ENCODE data around the gene OR4F6. TPM values are rescaled to one million over a fixed set of nuclear protein-coding genes. Genes with fewer than 3 reads are reported as not detected.

OR4F6 gene
- total RNA-seq, 2 experiments from 2014 or later, result not detected

DNA sequence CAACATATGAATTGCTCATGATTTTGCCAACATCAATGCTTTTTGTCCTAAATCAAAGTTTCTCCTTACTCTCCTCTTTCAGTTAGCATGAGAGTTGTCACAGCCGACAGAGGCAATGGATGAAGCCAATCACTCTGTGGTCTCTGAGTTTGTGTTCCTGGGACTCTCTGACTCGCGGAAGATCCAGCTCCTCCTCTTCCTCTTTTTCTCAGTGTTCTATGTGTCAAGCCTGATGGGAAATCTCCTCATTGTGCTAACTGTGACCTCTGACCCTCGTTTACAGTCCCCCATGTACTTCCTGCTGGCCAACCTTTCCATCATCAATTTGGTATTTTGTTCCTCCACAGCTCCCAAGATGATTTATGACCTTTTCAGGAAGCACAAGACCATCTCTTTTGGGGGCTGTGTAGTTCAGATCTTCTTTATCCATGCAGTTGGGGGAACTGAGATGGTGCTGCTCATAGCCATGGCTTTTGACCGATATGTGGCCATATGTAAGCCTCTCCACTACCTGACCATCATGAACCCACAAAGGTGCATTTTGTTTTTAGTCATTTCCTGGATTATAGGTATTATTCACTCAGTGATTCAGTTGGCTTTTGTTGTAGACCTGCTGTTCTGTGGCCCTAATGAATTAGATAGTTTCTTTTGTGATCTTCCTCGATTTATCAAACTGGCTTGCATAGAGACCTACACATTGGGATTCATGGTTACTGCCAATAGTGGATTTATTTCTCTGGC, 2.5 kb downstream of the OR4F6 start:
- H3K36me3 Mint-ChIP-seq (ENCODE audit: low read depth), result no peaks in the 10 kb centered on the region
- TF ChIP-seq, protein P1, sequence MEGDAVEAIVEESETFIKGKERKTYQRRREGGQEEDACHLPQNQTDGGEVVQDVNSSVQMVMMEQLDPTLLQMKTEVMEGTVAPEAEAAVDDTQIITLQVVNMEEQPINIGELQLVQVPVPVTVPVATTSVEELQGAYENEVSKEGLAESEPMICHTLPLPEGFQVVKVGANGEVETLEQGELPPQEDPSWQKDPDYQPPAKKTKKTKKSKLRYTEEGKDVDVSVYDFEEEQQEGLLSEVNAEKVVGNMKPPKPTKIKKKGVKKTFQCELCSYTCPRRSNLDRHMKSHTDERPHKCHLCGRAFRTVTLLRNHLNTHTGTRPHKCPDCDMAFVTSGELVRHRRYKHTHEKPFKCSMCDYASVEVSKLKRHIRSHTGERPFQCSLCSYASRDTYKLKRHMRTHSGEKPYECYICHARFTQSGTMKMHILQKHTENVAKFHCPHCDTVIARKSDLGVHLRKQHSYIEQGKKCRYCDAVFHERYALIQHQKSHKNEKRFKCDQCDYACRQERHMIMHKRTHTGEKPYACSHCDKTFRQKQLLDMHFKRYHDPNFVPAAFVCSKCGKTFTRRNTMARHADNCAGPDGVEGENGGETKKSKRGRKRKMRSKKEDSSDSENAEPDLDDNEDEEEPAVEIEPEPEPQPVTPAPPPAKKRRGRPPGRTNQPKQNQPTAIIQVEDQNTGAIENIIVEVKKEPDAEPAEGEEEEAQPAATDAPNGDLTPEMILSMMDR (IDR thresholded peaks at IDR 0.05), result no peak
- DNase-seq, result no peak
- ChIA-PET CTCF (no interaction called here), POLR2A (no interaction called here)
- Histone ChIP-seq H3K27ac (ENCODE audit: low read depth in 1 of 2, low read length in 2 of 2) (no peak overlapping the region), H3K36me3 (ENCODE audit: insufficient read depth, low read length) (no peaks in the 10 kb centered on the region), H3K27me3 (ENCODE audit: control insufficient read depth in 1 of 2, insufficient read depth in 2 of 2, low read length in 2 of 2) (peaks cover 4 to 9% of the 10 kb centered on the region in 2 experiments), H3K9me3 (ENCODE audit: control insufficient read depth in 1 of 2, insufficient read depth in 1 of 2, low read length in 2 of 2) (no peaks in the 10 kb centered on the region), H3K4me1 (ENCODE audit: insufficient read depth, low read length) (no peaks in the 10 kb centered on the region), H3K4me3 (ENCODE audit: low read length) (no peak overlapping the region)
- intact Hi-C loops (cut with DNase I, micrococcal nuclease), result no loop called here
- no peak for ATAC-seq (ENCODE audit: poor library complexity)
- H3K4me3 Mint-ChIP-seq, result no peak overlapping the region
- no peaks in the 10 kb centered on the region for H3K4me1 Mint-ChIP-seq (ENCODE audit: low read depth)
- peaks cover 49% of the 10 kb centered on the region for H3K27me3 Mint-ChIP-seq
- no peaks in the 10 kb centered on the region for H3K9me3 Mint-ChIP-seq
- no peak overlapping the region for H3K27ac Mint-ChIP-seq

DNA sequence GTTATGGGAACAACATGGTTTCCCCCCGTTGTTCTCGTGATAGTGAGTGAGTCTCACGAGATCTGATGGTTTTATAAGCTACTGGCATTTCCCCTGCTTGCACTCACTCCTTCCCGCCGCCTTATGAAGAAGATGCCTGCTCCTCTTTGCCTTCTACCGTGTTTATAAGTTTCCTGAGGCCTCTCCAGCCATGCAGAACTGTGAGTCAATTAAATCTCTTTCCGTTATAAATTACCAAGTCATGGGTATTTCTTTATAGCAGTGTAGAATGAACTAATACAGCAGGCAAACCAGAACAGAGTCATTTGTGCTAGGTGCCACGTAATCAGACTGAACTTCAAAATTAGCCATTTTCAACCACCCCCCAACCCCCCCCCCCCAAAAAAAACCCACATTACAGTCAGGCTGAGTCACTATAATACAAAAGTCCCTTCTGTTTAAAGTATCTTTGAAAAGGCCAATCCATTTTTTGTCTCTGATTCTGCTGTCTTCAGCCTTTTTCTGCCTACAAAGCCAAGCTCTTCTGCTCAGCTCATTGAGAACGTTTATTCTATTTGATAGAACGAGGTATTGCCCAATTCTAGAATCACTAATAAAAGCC, 4.1 kb downstream of the OR4F6 start:
- Histone ChIP-seq H3K27ac (ENCODE audit: low read depth in 1 of 2, low read length in 2 of 2) (no peak overlapping the region), H3K4me1 (ENCODE audit: insufficient read depth, low read length) (no peaks in the 10 kb centered on the region), H3K9me3 (ENCODE audit: control insufficient read depth in 1 of 2, insufficient read depth in 1 of 2, low read length in 2 of 2) (no peaks in the 10 kb centered on the region), H3K27me3 (ENCODE audit: control insufficient read depth in 1 of 2, insufficient read depth in 2 of 2, low read length in 2 of 2) (peaks cover 4 to 21% of the 10 kb centered on the region in 2 experiments), H3K36me3 (ENCODE audit: insufficient read depth, low read length) (no peaks in the 10 kb centered on the region), H3K4me3 (ENCODE audit: low read length) (no peak overlapping the region)
- H3K9me3 Mint-ChIP-seq, result no peaks in the 10 kb centered on the region
- POLR2A ChIA-PET, result no interaction called here
- H3K4me3 Mint-ChIP-seq, result no peak overlapping the region
- TF ChIP-seq, protein P1 (IDR thresholded peaks at IDR 0.05), result no peak
- intact Hi-C loops (cut with DNase I, micrococcal nuclease), result no loop called here
- CTCF ChIA-PET, result no interaction called here
- H3K4me1 Mint-ChIP-seq (ENCODE audit: low read depth), result no peaks in the 10 kb centered on the region
- ATAC-seq (ENCODE audit: poor library complexity), result no peak
- H3K36me3 Mint-ChIP-seq (ENCODE audit: low read depth), result no peaks in the 10 kb centered on the region
- DNase-seq, result no peak
- peaks cover 61% of the 10 kb centered on the region for H3K27me3 Mint-ChIP-seq
- H3K27ac Mint-ChIP-seq, result no peak overlapping the region

DNA sequence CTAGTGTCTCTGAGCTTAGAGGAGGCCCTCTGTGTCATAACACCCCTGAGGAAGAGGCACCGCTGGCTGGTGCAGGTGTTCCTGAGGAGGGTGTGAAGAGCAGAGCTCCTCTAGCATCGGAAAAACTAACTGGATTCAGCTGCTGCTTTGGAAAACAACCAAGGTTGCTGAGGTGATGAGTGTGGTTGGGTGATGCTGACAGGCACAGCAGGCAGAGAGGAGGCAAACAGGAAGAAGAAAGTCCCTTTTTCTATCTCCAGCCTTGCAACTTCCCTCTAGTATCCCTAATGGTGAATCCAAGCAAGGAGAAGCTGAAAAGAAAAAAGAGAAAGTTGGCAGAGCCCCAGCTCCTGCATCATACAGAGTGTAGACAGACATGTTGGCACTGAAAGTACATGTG, 4.9 kb downstream of the OR4F6 start:
- Histone ChIP-seq H3K27ac (ENCODE audit: low read depth in 1 of 2, low read length in 2 of 2) (no peak overlapping the region), H3K4me1 (ENCODE audit: insufficient read depth, low read length) (no peaks in the 10 kb centered on the region), H3K4me3 (ENCODE audit: low read length) (no peak overlapping the region), H3K27me3 (ENCODE audit: control insufficient read depth in 1 of 2, insufficient read depth in 2 of 2, low read length in 2 of 2) (peaks cover 4 to 21% of the 10 kb centered on the region in 2 experiments), H3K36me3 (ENCODE audit: insufficient read depth, low read length) (no peaks in the 10 kb centered on the region), H3K9me3 (ENCODE audit: control insufficient read depth in 1 of 2, insufficient read depth in 1 of 2, low read length in 2 of 2) (no peaks in the 10 kb centered on the region)
- H3K9me3 Mint-ChIP-seq, result no peaks in the 10 kb centered on the region
- no peak overlapping the region for H3K4me3 Mint-ChIP-seq
- DNase-seq (no peak), ATAC-seq (ENCODE audit: poor library complexity) (no peak)
- peaks cover 60% of the 10 kb centered on the region for H3K27me3 Mint-ChIP-seq
- TF ChIP-seq, protein P1 (IDR thresholded peaks at IDR 0.05), result no peak
- ChIA-PET CTCF (no interaction called here), POLR2A (no interaction called here)
- intact Hi-C loops (cut with DNase I, micrococcal nuclease), result no loop called here
- H3K27ac Mint-ChIP-seq, result no peak overlapping the region
- H3K4me1 Mint-ChIP-seq (ENCODE audit: low read depth), result no peaks in the 10 kb centered on the region
- no peaks in the 10 kb centered on the region for H3K36me3 Mint-ChIP-seq (ENCODE audit: low read depth)
